NCI-H1048 (cell line): Measurements from ENCODE around the gene SUSD4.

Source experiments
- DNase-seq: peaks from one replicate; lab custom pipeline; 2025; lab: John Stamatoyannopoulos, UW

SUSD4 gene

GRCh38 chr1:223183268-223183862 is 180.6 kb downstream of the SUSD4 start:
- no peak for DNase-seq

- DNase-seq, result no peak
These were observed 183.2 kb downstream of the SUSD4 start for GRCh38 chr1:223180731-223181321.

- no peak for DNase-seq
These were observed 184.2 kb downstream of the SUSD4 start for GRCh38 chr1:223179786-223180185.

- no peak for DNase-seq
These were observed 184.7 kb downstream of the SUSD4 start for GRCh38 chr1:223179280-223179679.

GRCh38 chr1:223177681-223178080 is 186.3 kb downstream of the SUSD4 start:
- no peak for DNase-seq

- DNase-seq, result no peak
These were observed 187.5 kb downstream of the SUSD4 start for GRCh38 chr1:223176437-223176836.

GRCh38 chr1:223175633-223176032 is 188.3 kb downstream of the SUSD4 start:
- DNase-seq, result no peak

GRCh38 chr1:223175032-223175431 is 188.9 kb downstream of the SUSD4 start:
- no peak for DNase-seq
